HFFc6 (cell line): Measurements from ENCODE around the gene NAGK. TPM values are rescaled to one million over a fixed set of nuclear protein-coding genes. Genes with fewer than 3 reads are reported as not detected.
"Not testable (repeated sequence)": the region's sequence is repeated elsewhere in the genome, so short reads cannot be mapped to it uniquely, and the experiment has no call there.

ENCODE experiments used
- DNase-seq: peaks from one replicate; pipeline ENCODE4 v3.0.0-alpha.2; 2018
- H3K27ac Mint-ChIP-seq: 2 replicates; pipeline ENCODE4 v1.8.0; 2020; ENCODE audit warnings: mild to moderate bottlenecking, mixed read lengths
- H3K27me3 Mint-ChIP-seq: 2 replicates; pipeline ENCODE4 v1.8.0; 2021; ENCODE audit warnings: mild to moderate bottlenecking, moderate library complexity, mixed read lengths; ENCODE audit not compliant: insufficient read depth
- H3K36me3 Mint-ChIP-seq: 2 replicates; pipeline ENCODE4 v1.8.0; 2021; ENCODE audit warnings: low read depth, mixed read lengths
- H3K4me1 Mint-ChIP-seq: 2 replicates; pipeline ENCODE4 v1.8.0; 2020; ENCODE audit warnings: low read depth, mixed read lengths
- H3K4me3 Mint-ChIP-seq: 2 replicates; pipeline ENCODE4 v1.8.0; 2020; ENCODE audit warnings: mild to moderate bottlenecking, moderate library complexity, mixed read lengths
- H3K9me3 Mint-ChIP-seq: 2 replicates; pipeline ENCODE4 v1.8.0; 2020; ENCODE audit warnings: mild to moderate bottlenecking, mixed read lengths
- total RNA-seq, 6 experiments: library from RNA; stranded (reverse); fragmentation: NEBNext Ultra II Directional; extraction: Animal tissue kit (Norgen Biotek cat#: 25700); gene quantifications; 2 replicates in 1 of 6; 3 replicates in 5 of 6; pipeline ENCODE4 v1.2.3, GENCODE V29; 2021
- TF ChIP-seq, protein P1 (sequence below): fragments of 200-600 bp; sonication (generic); IDR thresholded peaks from 2 replicates; pipeline ENCODE4 v1.5.0; 2021; ENCODE audit warnings: antibody characterized with exemption, mild to moderate bottlenecking

Gene NAGK
- total RNA-seq, 6 experiments from 2014 or later = 97.3 to 121 (median 101) TPM

DNA sequence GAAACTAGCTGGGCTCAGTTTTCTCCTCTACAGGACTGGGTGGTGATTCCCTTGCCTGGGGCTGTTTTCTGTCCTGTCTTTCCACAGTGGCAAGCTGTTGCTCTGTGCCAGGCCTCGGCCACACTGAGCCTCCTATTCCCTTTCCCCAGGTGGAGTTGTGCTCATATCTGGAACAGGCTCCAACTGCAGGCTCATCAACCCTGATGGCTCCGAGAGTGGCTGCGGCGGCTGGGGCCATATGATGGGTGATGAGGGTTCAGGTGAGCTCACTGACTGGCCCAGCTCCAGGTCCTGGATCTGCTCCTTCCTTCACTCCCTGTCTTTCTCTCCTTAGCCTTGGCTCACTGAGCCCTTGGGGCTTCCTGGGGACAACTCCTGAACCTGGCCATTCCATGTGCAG is 4.0 kb downstream of the NAGK start:
- Mint-ChIP-seq H3K4me1 (peaks cover 32% of the 10 kb centered on the region), H3K36me3 (peaks cover 23% of the 10 kb centered on the region), H3K27ac (no peak overlapping the region), H3K9me3 (no peaks in the 10 kb centered on the region), H3K4me3 (no peak overlapping the region), H3K27me3 (peaks cover 3% of the 10 kb centered on the region; the same call in 1 of the 2 replicates)
- DNase-seq = no peak
- TF ChIP-seq, protein P1, sequence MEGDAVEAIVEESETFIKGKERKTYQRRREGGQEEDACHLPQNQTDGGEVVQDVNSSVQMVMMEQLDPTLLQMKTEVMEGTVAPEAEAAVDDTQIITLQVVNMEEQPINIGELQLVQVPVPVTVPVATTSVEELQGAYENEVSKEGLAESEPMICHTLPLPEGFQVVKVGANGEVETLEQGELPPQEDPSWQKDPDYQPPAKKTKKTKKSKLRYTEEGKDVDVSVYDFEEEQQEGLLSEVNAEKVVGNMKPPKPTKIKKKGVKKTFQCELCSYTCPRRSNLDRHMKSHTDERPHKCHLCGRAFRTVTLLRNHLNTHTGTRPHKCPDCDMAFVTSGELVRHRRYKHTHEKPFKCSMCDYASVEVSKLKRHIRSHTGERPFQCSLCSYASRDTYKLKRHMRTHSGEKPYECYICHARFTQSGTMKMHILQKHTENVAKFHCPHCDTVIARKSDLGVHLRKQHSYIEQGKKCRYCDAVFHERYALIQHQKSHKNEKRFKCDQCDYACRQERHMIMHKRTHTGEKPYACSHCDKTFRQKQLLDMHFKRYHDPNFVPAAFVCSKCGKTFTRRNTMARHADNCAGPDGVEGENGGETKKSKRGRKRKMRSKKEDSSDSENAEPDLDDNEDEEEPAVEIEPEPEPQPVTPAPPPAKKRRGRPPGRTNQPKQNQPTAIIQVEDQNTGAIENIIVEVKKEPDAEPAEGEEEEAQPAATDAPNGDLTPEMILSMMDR = no peak

DNA sequence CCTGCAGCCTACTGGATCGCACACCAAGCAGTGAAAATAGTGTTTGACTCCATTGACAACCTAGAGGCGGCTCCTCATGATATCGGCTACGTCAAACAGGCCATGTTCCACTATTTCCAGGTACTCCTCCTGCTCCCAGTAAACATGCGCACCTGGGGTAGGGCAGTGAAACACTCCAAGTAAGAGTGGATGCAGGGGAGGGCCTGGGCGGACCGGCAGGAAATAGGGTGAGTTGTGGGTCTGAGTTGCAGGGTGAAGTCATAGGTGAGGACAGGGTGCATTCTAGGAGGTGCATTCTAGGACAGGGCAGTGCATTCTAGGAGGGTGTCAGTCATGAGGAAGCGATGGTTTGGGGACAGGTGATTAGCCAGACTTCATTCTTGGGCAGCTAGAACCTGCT is 5.0 kb downstream of the NAGK start:
- Mint-ChIP-seq H3K4me1 (peaks cover 26% of the 10 kb centered on the region), H3K27ac (no peak overlapping the region), H3K4me3 (no peak overlapping the region), H3K36me3 (peaks cover 26% of the 10 kb centered on the region), H3K27me3 (peaks cover 1% of the 10 kb centered on the region; the same call in 1 of the 2 replicates), H3K9me3 (no peaks in the 10 kb centered on the region)
- no peak for DNase-seq
- TF ChIP-seq, protein P1 = no peak

DNA sequence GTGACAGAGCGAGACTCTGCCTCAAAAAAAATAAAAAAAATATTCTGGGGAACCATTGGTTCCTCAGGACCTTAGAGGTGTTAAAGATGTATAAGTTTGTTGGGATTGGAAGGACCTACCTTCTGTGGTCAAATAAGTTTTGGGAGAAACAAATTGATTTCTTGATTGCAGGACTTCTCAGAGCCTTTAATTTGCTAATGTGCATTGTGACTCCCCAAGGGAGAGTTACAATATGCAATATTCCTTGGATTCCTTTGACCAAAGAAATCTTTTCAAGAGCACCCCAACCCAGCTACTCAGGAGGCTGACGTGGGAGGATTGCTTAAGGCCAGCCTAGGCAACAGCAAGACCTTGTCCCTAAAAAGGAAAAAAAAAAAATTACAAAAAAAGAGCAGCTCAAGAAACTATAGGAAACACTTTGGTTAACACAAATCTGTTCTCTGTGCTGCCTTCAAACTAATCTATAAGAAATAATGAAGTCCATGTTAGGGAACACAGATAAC is 6.5 kb downstream of the NAGK start:
- Mint-ChIP-seq H3K27me3 (no peaks in the 10 kb centered on the region), H3K4me3 (no peak overlapping the region), H3K27ac (no peak overlapping the region), H3K4me1 (peaks cover 17% of the 10 kb centered on the region), H3K9me3 (no peaks in the 10 kb centered on the region), H3K36me3 (peaks cover 29% of the 10 kb centered on the region)
- TF ChIP-seq, protein P1 = no peak
- DNase-seq = no peak

DNA sequence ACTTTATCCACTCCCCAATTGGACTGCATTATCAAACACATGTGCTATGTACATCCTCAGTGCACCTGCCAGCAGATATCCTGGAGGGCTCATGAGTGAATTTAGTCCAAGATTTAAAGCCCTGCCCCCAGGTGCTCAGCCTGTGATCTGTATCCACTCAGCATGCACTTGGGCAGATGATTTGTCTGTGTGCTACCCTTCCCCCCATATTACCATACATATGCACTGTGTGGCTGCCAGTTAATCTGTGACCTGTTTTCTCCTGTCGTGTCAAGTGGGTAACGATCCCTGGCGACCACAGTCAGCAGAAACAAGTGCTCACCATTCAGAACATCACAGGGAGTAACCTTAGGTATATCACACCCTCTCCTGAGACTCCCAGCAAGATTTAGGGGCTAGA is 10.2 kb downstream of the NAGK start:
- Mint-ChIP-seq H3K4me1 (no peaks in the 10 kb centered on the region), H3K36me3 (peaks cover 22% of the 10 kb centered on the region), H3K27me3 (no peaks in the 10 kb centered on the region), H3K27ac (no peak overlapping the region), H3K9me3 (no peaks in the 10 kb centered on the region), H3K4me3 (no peak overlapping the region)
- DNase-seq = no peak
- TF ChIP-seq, protein P1 = no peak

DNA sequence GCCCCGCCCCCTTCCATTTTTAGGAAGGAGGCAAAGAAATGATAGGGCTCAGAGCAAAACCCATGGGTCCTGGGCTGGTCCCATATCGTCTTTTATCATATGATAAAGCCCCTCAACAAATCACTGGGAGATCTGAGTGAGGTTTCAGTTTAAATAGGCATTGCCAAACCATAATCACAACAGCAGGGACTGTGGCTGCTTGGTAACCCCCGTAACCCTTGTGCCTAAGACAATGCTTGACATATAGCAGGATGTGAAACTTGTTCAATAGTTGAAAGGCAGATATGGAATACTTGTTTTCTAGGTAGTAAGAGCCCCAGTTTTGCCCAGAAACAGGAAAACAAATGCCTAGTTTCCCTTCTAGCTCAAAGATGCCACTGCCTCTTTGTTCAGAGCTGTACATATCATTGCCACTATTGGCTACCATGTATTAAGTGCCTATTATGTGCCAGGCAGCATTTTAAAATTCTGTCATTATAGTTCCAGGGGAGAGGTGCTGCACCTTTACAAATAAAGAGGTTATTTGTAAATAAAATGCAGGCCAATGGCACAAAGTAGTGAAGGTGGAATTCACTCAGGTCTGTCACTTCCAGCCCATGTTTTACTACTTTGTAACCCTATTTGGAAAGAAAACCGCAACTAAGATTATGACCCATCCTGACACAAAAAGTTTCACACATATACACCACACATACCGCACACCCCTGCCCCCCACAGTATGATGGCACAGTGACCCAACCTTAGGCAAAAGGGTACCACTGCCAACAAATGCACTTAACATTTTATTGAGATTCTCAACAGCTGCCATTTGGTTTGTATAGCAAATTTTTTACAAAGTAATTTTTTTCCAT is 14.2 kb downstream of the NAGK start:
- Mint-ChIP-seq H3K27ac (peak overlapping the region; percentile 30; the same call in 1 of the 2 replicates), H3K4me1 (no peaks in the 10 kb centered on the region; the same call in 1 of the 2 replicates), H3K4me3 (no peak overlapping the region), H3K9me3 (no peaks in the 10 kb centered on the region), H3K36me3 (peaks cover 9% of the 10 kb centered on the region; the same call in 1 of the 2 replicates), H3K27me3 (peaks cover 5% of the 10 kb centered on the region)
- no peak for DNase-seq
- TF ChIP-seq, protein P1 = no peak

DNA sequence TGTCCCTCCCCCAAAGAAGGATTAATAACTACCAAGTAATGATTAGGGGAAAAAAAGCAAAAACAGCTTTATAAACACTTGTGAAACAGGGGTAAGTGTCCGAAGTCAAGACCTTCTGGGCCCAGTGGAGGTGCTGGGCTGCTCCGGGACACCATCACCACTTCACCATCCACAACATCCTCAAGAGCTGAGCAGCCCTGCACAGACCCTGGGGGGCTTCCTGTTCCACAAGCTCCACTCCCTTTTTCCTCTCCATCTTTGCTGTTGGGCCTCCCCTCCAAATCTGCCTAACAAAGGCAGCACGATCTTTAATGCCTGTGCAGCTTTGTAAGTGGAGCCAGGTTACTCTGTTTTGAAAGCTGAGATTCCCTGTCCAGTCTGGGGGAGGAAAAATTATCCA is 14.8 kb downstream of the NAGK start:
- not testable (repeated sequence) for H3K4me1 Mint-ChIP-seq, H3K9me3 Mint-ChIP-seq, H3K36me3 Mint-ChIP-seq, H3K4me3 Mint-ChIP-seq, H3K27ac Mint-ChIP-seq, DNase-seq
- peaks cover 12% of the 10 kb centered on the region for H3K27me3 Mint-ChIP-seq

DNA sequence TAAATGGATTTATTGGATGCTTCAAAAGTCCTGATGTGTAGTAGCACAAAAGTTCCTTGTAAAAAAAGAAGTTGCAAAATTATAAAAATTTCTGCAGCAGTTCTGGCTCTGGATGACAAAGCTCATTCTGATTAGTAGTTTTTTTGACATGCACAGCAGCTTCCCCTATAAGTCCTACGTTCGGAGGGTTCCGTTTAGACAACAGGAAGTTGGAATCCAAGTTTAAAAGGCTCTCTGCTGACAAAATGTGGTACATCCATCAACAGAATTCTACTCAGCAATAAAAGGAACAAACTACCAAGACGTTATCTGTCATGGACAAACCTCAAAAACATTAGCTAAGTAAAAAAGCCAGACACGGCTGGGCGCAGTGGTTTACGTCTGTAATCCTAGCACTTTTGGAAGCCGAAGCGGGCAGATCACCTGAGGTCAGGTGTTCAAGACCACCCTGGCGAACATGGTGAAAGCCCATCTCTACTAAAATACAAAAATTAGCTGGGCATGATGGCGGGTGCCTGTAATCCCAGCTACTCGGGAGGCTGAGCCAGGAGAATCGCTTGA is 15.4 kb downstream of the NAGK start:
- H3K4me1 Mint-ChIP-seq, H3K27ac Mint-ChIP-seq, H3K9me3 Mint-ChIP-seq, H3K4me3 Mint-ChIP-seq, DNase-seq, H3K36me3 Mint-ChIP-seq: not testable (repeated sequence)
- H3K27me3 Mint-ChIP-seq = peaks cover 17% of the 10 kb centered on the region

DNA sequence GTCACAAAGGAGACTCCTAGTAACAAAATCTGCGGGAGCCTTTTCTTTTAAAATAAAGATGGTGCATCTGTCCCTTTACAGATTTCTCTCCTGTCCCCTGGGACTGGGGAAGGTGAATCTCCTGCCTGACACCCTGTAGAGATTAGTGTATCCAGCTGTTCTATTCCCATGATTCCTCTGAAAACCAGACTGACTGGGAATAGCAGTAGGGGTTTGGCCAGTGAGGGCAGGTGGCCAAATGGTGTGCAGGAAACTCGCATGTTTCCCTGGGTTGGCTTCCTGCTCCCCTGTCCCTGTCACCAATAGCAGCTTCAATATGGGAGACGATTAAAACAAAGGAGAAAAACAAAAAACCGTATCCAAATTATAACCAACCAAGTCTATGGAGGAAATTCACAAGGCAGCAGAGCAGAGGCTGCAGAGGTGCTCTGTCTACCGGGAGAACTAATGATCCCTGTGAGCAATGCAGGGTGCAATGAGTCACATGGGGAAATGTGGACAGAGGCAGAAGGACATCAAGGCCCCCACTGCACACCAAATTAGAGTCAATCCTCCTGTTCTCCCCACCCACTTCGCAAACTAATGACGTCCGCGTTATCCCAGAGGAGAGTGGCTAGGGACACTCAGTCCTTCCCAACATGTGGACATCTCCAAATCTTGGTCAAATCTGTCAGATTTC is 17.0 kb downstream of the NAGK start:
- H3K4me3 Mint-ChIP-seq, H3K27ac Mint-ChIP-seq, H3K9me3 Mint-ChIP-seq, DNase-seq, H3K4me1 Mint-ChIP-seq, H3K36me3 Mint-ChIP-seq: not testable (repeated sequence)
- H3K27me3 Mint-ChIP-seq = peaks cover 29% of the 10 kb centered on the region
